ENCODE data around the gene OGFOD2.

- TF ChIP-seq PPARA (CRISPR knock-in tag; IDR thresholded peaks at IDR 0.05; ENCODE audit: borderline replicate concordance) = no peak
- no peak for TF ChIP-seq TCF4 (CRISPR knock-in tag; IDR thresholded peaks at IDR 0.05; ENCODE audit: borderline replicate concordance)
- TF ChIP-seq TSHZ2 (CRISPR knock-in tag; IDR thresholded peaks at IDR 0.05) = no peak
- no peak for TF ChIP-seq ZC3H10 (CRISPR knock-in tag; IDR thresholded peaks at IDR 0.05)
- TF ChIP-seq ZNF70 (CRISPR knock-in tag; IDR thresholded peaks at IDR 0.05) = no peak
- no peak for TF ChIP-seq ZFP3 (CRISPR knock-in tag; IDR thresholded peaks at IDR 0.05)
- TF ChIP-seq POU6F1 (CRISPR knock-in tag; IDR thresholded peaks at IDR 0.05; ENCODE audit: borderline replicate concordance, low read depth) = no peak
Measured at GRCh38 chr12:122974892-122975789, at the start of gene OGFOD2.
